ENCODE results near the gene ST3GAL2.
"Not testable (repeated sequence)": the region's sequence is repeated elsewhere in the genome, so short reads cannot be mapped to it uniquely, and the experiment has no call there.

Gene ST3GAL2

DNA sequence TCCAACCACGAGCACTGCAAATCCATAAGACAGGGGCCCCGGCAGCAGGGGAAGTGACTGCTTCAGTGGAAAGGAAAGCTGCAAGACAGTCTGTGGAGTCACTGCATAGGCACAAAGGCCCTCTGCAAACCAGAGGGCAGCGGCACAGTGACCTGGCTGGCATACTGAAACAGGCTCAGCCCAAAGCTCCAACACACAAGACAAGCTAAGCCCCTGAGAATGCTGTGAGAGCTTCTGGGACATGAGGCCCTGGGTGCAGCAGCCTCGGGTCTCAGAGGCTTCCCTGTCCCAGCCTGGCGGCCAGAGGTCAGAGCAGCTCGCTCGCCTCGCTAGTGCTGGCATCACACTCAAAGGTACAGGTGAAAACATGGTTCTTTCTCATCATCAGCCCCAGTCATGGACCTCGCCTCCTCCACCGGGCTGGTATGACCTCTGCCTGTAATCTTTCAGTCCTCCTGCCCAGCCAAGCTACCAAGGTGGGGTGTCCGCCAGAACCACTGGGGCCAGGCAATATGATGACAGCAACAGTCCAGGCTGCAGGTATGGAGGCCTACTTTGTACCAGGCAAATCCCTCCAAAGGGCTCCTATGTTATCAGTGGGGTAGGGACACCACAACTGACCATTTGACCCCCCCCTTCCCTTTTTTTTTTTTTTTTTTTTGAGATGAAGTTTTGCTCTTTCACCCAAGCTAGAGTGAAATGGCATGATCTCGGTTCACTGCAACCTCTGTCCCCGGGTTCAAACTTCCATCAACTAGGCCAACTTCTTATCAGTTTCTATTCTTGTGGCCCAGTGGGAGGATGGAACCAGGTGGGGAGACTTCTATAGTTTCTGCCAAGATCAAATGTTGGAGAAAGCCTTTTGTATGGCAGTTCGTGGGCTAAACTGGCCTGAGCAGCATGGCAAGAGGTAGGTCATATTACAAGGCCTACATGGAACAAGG is 19.2 kb downstream of the ST3GAL2 start:
- in situ Hi-C loops (cut with MboI; ENCODE audit: low sequenced_read_pairs): no loop called here

DNA sequence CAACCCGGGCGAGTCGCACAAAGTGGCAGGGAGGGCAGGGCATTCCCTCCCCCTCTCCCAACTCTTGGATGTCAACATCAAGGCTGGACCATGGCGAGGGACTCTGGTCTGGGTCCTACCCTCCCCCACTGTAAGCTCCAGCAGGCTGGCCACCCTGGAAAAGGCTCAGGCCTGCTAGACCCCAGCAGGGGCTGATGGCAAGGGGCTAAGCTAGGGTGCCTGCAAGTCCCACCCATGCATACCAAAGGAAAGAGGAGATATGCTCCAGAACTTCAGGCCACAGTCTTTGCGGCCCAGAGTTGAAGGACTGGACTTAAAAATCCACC is 19.9 kb downstream of the ST3GAL2 start:
- in situ Hi-C loops (cut with MboI; ENCODE audit: low sequenced_read_pairs): no loop called here

DNA sequence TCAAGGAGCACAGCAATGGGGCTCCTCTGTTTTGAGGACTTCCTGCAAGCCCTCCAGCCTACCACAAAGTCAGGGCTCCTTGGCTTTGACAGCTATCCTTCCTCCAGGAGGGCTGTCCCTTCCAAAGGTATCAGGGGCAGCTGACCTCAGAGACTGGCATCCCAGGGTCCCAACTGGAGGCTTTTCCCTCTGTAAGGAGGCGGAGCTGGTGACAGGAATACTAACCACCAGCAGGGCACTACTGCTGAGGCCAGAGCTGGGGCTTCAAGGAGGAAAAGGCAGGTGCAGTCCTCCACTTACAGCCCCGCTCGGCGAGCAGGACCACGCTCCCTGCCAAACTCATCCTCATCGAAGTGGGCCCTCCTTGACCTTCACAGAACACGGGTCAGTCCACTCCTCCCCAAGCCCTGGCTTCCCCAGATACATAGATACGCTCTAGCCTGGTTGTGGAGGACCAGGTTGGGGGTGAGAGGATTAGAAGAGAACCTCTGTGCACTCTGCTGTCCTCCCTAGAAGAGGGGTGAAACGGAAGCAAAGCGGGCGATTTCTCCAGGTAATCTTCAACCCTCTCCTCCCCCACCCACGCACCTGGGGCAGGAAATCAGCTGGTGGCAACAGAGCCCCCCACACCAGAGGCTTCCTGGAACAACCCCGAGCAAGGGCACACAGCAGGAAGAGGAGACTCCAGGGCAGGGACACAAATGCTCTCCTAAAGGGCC is 20.5 kb downstream of the ST3GAL2 start:
- in situ Hi-C loops (cut with MboI; ENCODE audit: low sequenced_read_pairs): no loop called here

DNA sequence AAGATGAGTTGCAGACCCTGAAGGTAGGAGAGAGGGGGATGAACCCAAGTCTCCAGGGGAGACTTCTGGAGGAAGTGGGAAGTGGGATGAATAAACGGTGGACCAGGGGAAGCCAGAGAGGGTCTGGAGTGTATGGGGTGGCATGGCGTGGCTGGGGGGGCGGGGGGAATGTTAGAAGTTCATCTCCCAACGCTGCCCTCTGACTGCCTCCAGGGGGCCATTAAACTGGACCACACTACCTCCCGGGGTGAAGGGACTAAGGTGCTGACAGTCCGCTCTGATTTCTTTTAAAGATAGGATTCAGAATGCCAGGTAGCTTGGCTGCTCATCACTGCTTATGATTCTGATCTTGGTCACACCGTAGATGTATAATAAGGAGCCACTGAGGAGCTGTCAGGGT is 21.2 kb downstream of the ST3GAL2 start:
- in situ Hi-C loops (cut with MboI; ENCODE audit: low sequenced_read_pairs): no loop called here

DNA sequence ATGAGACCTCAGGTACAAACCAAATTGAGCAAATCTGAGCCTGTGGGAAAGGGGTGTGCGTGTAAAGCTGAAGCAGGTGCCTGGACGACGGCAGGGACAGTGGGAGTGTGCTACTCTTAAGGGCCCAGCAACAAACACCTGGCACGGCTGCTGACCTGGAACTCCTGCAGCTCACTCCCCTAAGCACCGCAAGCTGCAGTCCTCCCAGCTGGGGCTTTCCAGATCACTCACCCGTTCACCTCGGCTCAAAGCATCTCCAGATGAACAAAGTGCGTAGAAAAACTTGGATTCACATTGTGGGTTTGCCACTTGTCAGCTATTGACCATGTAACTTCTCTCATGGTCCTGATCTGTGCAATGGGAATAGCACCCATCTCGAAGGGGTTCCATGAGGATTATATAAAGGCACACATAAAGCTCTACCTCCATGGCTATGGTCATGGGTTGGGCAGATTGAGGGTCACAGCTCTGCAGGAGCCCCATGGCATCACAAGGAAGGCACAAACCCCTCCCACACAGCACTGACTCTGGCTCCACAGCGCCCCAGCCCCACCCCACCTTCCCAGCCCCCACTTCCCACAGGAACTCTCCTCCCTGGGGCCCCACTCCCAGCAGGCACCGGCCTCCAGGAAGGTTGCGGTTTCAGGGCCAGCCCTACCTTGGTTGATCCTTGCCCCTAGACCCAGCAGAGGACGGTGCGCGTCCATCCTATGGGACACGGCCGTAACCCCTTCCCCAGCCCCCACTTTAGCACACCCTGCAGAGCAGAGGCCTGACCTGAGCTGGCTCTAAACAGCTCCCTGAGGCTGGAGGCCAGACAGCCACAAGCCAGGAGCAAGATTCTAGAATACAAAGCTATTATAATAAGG is 21.9 kb downstream of the ST3GAL2 start:
- in situ Hi-C loops (cut with MboI; ENCODE audit: low sequenced_read_pairs): no loop called here

DNA sequence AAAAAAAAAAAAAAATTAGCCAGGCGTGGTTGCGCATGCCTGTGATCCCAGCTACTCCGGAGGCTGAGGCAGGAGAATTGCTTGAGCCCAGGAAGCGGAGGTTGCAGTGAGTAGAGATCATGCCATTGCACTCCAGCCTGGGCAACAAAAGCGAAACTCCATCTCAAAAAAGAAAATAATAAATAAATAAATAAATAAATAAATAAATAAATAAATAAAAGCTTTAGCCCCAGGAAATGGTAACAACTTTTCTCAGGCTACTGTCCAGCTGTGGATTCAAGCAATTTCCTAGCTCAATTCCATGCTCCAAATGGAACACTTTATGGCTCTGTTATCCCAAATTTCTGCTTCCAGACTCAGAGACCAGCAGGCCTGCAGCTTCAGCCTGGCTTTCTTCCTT is 25.3 kb downstream of the ST3GAL2 start:
- in situ Hi-C loops (cut with MboI; ENCODE audit: low sequenced_read_pairs): not testable (repeated sequence)

DNA sequence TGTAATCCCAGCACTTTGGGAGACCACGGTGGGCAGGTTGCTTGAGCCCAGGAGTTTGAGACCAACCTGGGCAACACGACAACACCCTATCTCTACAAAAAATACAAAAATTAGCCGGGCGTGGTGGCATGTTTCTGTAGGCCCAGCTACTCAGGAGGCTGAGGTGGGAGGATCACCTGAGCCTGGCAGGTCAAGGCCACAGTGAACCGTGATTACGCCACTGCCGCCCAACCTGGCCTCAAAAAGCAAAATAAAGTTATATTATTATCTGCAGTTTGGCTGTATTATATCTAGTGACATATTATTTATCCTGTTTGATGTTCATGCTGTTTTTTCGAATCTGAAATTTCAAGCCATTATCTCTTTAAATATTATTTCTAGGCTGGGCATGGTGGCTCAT is 26.5 kb downstream of the ST3GAL2 start:
- in situ Hi-C loops (cut with MboI; ENCODE audit: low sequenced_read_pairs): no loop called here

DNA sequence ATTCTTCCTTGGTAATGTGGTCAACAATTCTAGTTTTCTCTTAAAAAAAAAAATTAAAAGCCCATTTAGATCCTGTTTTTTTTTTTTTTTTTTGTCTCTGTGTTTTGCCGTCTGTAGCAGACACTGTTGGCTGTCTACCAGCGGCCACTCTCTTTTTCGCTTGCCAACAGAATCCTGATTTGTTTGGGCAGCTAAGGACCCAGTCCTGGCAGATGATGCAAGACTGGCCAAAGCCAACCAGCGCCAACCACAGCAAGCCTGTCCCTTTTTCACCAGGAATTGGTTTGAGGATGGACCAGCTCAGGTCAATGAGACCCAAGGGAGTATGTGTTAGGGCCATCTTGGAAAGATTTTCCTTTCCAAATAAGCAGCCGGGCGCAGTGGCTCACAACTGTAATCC is 28.2 kb downstream of the ST3GAL2 start:
- in situ Hi-C loops (cut with MboI; ENCODE audit: low sequenced_read_pairs): no loop called here

DNA sequence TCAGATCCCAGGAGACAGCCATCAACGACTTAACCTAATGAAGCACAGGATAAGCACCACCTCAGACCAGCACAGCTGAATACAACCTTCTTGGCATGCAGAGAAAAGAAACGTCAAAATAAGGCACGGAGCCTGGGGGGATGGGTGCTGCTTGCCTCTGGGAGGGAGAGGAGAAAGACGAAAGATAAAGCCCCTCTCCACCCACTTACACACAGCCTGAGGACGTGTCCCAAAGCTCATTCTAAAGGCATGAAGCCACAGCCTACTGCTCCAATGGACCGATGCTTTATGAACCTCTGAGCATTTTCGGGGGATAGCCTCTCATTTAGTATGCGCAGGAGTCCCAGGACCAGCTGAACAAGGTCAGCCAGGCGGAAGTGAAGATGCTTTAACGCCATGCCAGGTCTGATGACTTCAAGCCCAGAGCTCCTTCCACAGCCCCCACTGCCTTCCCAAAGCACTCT is 31.1 kb downstream of the ST3GAL2 start:
- in situ Hi-C loops (cut with MboI; ENCODE audit: low sequenced_read_pairs): no loop called here

DNA sequence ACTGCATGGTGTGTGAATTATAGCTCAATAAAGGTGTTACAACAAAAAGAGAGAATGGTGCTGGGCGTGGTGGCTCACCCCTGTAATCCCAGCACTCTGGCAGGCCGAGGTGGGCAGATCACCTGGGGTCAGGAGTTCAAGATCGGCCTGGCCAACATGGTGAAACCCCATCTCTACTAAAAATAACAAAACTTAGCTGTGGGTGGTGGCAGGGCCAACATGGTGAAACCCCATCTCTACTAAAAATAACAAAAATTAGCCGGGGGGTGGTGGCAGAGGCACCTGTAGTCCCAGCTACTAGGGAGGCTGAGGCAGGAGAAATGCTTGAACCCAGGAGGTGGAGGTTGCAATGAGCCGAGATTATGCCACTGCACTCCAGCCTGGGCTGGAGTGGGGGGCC is 32.8 kb downstream of the ST3GAL2 start:
- in situ Hi-C loops (cut with MboI; ENCODE audit: low sequenced_read_pairs): not testable (repeated sequence)

DNA sequence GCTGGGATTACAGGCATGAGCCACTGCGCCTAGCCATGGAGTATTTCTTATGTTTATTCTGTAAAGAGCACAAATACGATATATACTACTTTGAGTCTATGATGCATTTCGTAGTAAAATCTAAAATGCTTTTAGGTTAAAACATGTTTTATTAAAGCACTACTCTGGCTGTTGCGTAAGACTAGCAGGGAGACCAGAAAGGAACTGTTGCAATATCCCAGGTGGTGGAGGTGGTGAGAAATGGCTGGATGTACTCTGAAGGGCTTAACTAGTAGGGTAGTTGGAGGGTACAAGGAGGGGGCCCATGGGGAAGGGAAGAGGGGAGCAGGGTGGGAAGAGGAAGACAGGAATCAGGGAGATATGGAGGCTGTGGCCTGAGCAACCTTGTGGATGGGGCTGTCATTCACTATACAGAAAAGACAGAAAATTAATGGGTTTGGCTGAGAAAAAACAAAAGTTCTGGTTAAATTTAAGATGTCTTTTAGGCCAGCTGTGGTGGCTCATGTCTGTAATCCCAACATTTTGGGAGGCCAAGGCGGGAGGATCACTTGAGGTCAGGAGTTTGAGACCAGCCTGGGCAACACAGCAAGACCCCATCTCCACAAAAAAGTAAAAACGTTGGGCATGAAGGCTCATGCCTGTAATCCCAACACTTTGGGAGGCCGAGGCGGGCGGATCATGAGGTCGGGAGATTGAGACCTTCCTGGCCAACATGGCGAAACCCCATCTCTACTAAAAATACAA is 35.8 kb downstream of the ST3GAL2 start:
- in situ Hi-C loops (cut with MboI; ENCODE audit: low sequenced_read_pairs): no loop called here

DNA sequence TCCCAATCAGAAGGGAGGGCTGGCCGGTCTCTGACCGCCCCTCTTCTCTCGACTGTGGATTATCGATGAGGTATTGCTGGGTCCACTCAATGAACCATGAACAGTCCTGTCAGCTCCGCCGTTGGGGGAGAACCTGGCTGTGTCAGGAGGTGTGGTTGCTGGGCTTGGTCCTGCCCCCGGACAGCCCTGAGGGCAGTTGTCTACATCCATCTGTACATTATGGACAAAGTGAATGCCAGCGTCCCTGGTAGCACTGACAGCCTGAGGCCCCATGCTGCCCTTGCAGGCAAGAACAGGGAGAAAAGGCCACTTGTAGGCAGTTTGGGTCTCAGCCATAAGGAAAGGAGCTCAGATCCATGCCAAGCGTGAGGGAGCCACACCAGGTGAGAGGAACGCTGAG is 38.9 kb downstream of the ST3GAL2 start:
- in situ Hi-C loops (cut with MboI; ENCODE audit: low sequenced_read_pairs): loop anchor here (25.0 kb wide), 1 partner anchor 87 kb away; no protein-coding TSS in a partner anchor

DNA sequence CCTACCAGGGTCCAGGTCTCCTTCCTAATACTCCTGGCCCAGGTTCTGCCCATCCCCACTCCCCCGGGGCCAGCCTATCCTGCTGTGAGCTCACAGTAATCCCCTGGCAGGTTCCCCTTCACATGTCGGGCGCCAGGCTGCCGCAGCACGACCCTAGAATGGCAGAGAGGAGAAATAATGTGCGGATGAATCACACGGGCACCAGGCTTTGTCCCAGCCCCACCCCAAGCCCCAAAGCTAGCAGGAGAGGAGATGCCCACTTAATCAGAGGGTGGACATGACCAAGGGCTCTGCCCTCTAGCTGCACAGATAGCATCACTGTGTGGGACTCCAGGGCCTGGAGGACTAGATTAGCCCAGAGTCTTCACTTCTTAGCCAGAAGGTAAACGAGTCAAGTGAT is 39.5 kb downstream of the ST3GAL2 start:
- in situ Hi-C loops (cut with MboI; ENCODE audit: low sequenced_read_pairs): loop anchor here (25.0 kb wide), 1 partner anchor 88 kb away; no protein-coding TSS in a partner anchor

DNA sequence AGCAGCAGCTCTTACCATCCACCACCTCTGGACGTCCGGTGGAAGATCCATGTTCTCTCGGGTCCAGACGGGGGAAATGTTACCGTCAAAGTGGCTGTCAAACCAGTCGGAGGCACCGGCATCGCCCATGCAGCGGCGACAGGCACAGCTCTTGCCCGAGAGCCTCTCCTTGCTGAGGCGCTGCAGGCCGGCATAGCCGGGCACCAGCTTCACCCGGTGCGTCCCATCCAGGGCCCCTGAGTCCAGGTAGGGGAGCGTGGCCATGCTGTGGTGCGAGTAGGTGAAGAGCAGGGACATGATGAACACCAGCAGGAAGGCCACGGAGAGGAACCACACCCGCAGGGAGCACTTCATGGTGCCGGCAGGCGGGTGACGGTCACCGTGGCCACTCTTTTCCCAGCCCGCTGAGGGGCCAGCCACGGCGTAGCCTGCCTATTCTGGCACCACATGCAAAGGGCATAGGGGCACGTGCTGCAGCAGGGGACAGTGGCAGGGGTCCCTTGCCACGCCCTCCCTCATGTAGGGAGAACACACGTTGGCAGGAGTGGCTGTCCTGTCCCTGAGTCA is 40.6 kb downstream of the ST3GAL2 start:
- in situ Hi-C loops (cut with MboI; ENCODE audit: low sequenced_read_pairs): loop anchor here (25.0 kb wide), 1 partner anchor 89 kb away; no protein-coding TSS in a partner anchor

DNA sequence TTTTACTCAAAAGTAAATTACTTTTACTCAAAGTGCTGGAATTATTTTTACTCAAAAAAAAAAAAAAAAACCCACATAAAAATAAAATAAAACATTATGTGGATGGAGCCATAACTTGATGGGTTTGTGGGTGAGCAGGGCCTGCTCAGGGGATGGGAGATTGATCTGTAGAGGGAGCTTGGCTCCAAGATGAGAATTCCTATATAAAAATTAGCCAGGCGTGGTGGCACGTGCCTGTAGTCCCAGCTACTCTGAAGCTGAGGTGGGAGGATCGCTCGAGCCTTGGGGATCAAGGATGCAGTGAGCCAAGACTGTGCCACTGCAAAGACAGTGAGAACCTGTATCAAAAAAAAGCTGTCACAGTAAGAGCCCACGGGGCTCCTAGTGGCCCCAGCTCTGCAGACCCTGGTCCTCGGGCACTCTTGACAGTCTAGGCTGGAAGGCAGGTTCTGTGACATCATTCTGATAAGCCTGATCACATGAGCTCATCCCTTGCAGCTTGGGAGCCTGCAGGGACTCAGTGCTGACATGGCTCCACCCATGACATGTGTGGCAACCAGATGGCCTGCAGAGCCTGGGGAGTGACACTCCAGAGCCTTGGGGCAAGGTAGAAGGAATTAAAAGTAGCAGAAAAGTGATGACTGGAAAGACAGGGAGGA is 42.5 kb downstream of the ST3GAL2 start:
- in situ Hi-C loops (cut with MboI; ENCODE audit: low sequenced_read_pairs): loop anchor here (25.0 kb wide), 1 partner anchor 91 kb away; no protein-coding TSS in a partner anchor

DNA sequence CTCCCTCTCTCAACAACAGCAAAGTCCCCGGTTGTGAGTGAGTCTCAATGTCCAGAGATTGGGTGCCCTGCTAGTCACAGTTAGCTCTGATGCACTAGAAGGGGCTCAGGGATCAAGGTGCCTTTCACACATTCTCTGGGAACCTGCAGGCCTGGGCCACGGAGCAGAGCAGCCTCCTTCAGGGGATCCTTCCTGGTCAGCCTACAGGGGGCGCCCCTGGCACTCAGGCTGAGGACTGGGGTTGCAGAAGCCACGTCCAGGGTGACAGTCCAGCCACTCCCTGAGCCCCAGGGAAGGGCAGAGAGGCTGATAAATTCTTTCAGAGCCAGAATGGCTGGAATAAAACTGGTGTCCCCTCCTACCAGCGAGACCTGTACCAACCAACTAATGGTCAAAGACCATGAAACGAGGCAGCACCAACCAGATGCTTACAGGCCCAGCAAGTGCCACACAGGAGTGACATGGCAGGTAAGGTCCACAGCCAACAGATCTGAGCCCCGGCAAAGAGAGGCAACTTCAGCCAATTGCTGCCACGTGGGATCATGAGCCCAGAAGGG is 43.5 kb downstream of the ST3GAL2 start:
- in situ Hi-C loops (cut with MboI; ENCODE audit: low sequenced_read_pairs): loop anchor here (25.0 kb wide), 1 partner anchor 92 kb away; no protein-coding TSS in a partner anchor

DNA sequence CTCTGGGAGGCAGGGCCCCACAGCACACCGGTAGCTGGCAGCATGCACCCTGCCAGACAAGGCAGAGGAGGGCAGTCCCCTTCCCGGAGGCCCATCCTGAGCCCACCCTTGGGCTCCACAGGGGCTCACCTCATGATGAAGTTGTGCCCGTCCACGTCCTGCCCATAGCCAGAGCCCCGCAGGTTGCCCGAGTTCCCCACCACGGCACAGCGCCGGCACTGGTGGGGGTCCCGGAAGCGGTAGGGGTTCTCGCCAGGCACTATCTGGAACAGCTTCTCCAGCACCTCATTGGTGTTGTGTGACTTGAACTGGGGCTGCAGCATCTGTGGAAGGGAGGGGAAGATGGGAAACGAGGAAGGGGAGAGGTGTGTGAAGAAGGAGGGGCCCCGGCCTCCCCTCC is 44.0 kb downstream of the ST3GAL2 start:
- in situ Hi-C loops (cut with MboI; ENCODE audit: low sequenced_read_pairs): loop anchor here (25.0 kb wide), 1 partner anchor 92 kb away; no protein-coding TSS in a partner anchor

DNA sequence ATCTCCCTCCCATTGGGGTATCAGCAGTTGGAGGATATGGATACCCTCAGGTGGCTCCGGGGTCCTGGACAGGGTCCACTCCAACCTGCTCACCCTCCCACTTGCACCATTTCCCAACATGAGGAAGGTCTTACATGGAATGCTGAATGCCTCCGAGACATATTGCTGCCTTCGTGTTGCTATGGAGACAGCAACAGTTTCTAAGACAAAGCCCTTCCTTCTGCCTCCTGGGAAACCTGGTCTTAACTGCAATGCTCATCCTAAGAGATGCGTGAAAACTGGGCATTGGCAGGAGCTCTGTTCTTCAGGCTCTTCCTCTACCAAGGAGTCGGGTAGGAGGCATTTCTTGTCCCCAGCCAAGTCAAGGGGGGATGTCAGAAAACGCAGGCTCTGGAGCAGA is 45.2 kb downstream of the ST3GAL2 start:
- in situ Hi-C loops (cut with MboI; ENCODE audit: low sequenced_read_pairs): loop anchor here (25.0 kb wide), 1 partner anchor 94 kb away; no protein-coding TSS in a partner anchor

DNA sequence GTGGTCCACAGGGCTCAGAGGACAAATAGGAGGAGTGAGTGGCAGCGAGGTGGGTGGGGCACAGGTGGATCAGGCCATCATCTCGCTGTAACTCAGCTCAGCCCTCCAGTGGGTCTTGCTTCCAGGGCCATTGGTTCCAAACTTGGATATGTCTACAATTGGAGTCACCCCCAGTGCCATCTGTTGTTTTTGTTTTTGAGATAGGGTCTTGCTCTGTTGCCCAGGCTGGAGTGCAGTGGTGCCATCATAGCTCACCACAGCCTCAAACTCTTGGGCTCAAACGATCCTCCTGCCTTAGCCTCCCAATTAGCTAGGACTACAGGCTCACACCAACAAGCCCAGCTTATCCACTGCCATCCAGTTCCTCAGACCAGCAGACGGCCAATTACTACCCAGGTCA is 46.3 kb downstream of the ST3GAL2 start:
- in situ Hi-C loops (cut with MboI; ENCODE audit: low sequenced_read_pairs): loop anchor here (25.0 kb wide), 1 partner anchor 95 kb away; no protein-coding TSS in a partner anchor
